Prostate gland (tissue), 2 donors: ENCODE results near the gene PKNOX2. TPM values are rescaled to one million over a fixed set of nuclear protein-coding genes. Genes with fewer than 3 reads are reported as not detected.

ENCODE experiments used
- DNase-seq: peaks from one replicate; pipeline ENCODE4 v3.0.0-alpha.2; 2019; ENCODE audit warnings: low spot score
- H3K27ac ChIP-seq, 2 donors: fragments of 200-600 bp; sonication (generic); 2 replicates each; pipeline ENCODE4 v1.5.1; 2017 to 2019
- H3K27me3 ChIP-seq: fragments of 200-600 bp; sonication (generic); replicated peaks from 2 replicates; pipeline ENCODE4 v1.5.1; 2019; ENCODE audit not compliant: insufficient read depth
- H3K36me3 ChIP-seq, 2 donors: fragments of 200-600 bp; sonication (generic); 1 replicate in 1 of 2; 2 replicates in 1 of 2; pipeline versions ENCODE4 v1.5.1 to v1.8.1; 2017 to 2019
- H3K4me1 ChIP-seq: fragments of 200-600 bp; sonication (generic); replicated peaks from 2 replicates; pipeline ENCODE4 v1.5.1; 2019
- H3K4me3 ChIP-seq, 2 donors: fragments of 200-600 bp; sonication (generic); 2 replicates each; pipeline ENCODE4 v1.5.1; 2017 to 2019
- H3K9me3 ChIP-seq: fragments of 200-600 bp; sonication (generic); 2 replicates; pipeline ENCODE4 v1.5.1; 2017
- POLR2A ChIP-seq: fragments of 450-650 bp; IDR thresholded peaks from one replicate; pipeline ENCODE4 v1.6.1; 2016; ENCODE audit warnings: antibody characterized with exemption, mild to moderate bottlenecking
- POLR2AphosphoS5 ChIP-seq: sonication (generic); formaldehyde crosslinking; IDR thresholded peaks from one replicate; pipeline ENCODE4 v1.6.1; 2017; ENCODE audit warnings: antibody characterized with exemption
- WGBS: methylation state at CpG from one replicate; pipeline ENCODE4 v1.1.5; 2018; 5-methylcytosine and 5-hydroxymethylcytosine counted together
- intact Hi-C: fragments of 100-400 bp; cut with DNase I; formaldehyde crosslinking; loops from one replicate; pipeline ENCODE4 v1.14.2; 2022
- total RNA-seq, 2 donors: library from RNA; depleted of rRNA; stranded (reverse); fragments of >200 nt; gene quantifications; one replicate each; pipeline ENCODE4 v1.1.0, GENCODE V29; 2016
- TF ChIP-seq, protein P1 (sequence below), 4 experiments: fragments of 200-600 bp in 2 of 4; fragments of 450-650 bp in 2 of 4; sonication (generic) in 2 of 4; IDR thresholded peaks; 1 replicate in 3 of 4; 2 replicates in 1 of 4; pipeline ENCODE4 v1.5.1; 2016 to 2019; ENCODE audit warnings: antibody characterized with exemption in 4 of 4, mild to moderate bottlenecking in 2 of 4, moderate library complexity in 2 of 4

PKNOX2 gene
- total RNA-seq, 2 donors from 2014 or later, result 12.3 to 14.7 TPM

GRCh38 chr11:125381499-125382044, 217.0 kb downstream of the PKNOX2 start:
- Histone ChIP-seq H3K27me3 (no peaks in the 10 kb centered on the region), H3K4me3 (no peak overlapping the region), H3K36me3 (no peaks in the 10 kb centered on the region), H3K27ac (no peak overlapping the region), H3K9me3 (no peaks in the 10 kb centered on the region), H3K4me1 (no peaks in the 10 kb centered on the region)
- WGBS, result 53% methylated on average over 7 of the region's 7 CpGs
- no peak for TF ChIP-seq POLR2AphosphoS5
- no peak for TF ChIP-seq POLR2A
- TF ChIP-seq, protein P1, sequence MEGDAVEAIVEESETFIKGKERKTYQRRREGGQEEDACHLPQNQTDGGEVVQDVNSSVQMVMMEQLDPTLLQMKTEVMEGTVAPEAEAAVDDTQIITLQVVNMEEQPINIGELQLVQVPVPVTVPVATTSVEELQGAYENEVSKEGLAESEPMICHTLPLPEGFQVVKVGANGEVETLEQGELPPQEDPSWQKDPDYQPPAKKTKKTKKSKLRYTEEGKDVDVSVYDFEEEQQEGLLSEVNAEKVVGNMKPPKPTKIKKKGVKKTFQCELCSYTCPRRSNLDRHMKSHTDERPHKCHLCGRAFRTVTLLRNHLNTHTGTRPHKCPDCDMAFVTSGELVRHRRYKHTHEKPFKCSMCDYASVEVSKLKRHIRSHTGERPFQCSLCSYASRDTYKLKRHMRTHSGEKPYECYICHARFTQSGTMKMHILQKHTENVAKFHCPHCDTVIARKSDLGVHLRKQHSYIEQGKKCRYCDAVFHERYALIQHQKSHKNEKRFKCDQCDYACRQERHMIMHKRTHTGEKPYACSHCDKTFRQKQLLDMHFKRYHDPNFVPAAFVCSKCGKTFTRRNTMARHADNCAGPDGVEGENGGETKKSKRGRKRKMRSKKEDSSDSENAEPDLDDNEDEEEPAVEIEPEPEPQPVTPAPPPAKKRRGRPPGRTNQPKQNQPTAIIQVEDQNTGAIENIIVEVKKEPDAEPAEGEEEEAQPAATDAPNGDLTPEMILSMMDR (IDR thresholded peaks at IDR 0.05), result no peak
- DNase-seq, result no peak
- intact Hi-C loops, result no loop called here

GRCh38 chr11:125382314-125382791, 217.8 kb downstream of the PKNOX2 start:
- Histone ChIP-seq H3K27me3 (no peaks in the 10 kb centered on the region), H3K36me3 (no peaks in the 10 kb centered on the region), H3K4me1 (no peaks in the 10 kb centered on the region), H3K27ac (no peak overlapping the region), H3K4me3 (no peak overlapping the region), H3K9me3 (no peaks in the 10 kb centered on the region)
- no peak for DNase-seq
- TF ChIP-seq POLR2A, result no peak
- TF ChIP-seq, protein P1 (IDR thresholded peaks at IDR 0.05), result no peak
- no peak for TF ChIP-seq POLR2AphosphoS5
- 50% methylated on average over 12 of the region's 12 CpGs for WGBS
- intact Hi-C loops, result no loop called here

DNA sequence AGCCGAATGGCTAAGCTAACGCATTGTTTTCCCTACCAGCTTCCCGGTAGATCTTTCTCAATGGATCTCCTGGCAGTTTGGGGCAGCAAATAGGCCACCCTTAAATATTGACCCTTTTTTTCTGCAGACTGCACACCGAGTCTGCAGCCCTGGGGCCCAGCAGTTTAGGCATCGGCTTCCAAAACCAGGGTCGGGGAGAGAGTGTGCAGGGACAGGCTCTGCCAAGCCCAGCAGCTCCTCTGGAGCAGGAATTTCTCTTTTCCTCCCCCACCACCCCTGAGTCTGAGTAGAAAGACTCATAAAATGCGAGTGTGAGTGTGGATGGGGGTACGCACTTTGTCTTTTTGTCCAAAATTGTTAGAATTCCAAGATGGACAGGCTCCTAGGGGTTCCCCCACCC, 218.3 kb downstream of the PKNOX2 start:
- intact Hi-C loops, result no loop called here
- WGBS, result 83% methylated on average over 8 of the region's 8 CpGs
- TF ChIP-seq POLR2A, result no peak
- no peak for TF ChIP-seq POLR2AphosphoS5
- TF ChIP-seq, protein P1 (IDR thresholded peaks at IDR 0.05), result no peak
- H3K9me3 ChIP-seq, result no peaks in the 10 kb centered on the region
- H3K4me3 ChIP-seq, result no peak overlapping the region
- H3K27me3 ChIP-seq, result no peaks in the 10 kb centered on the region
- DNase-seq, result no peak
- H3K36me3 ChIP-seq, result no peaks in the 10 kb centered on the region
- H3K27ac ChIP-seq, result no peak overlapping the region
- no peaks in the 10 kb centered on the region for H3K4me1 ChIP-seq

GRCh38 chr11:125384825-125385224, 220.3 kb downstream of the PKNOX2 start:
- Histone ChIP-seq H3K27me3 (no peaks in the 10 kb centered on the region), H3K4me3 (no peak overlapping the region), H3K36me3 (no peaks in the 10 kb centered on the region), H3K9me3 (no peaks in the 10 kb centered on the region), H3K4me1 (no peaks in the 10 kb centered on the region), H3K27ac (no peak overlapping the region)
- intact Hi-C loops, result no loop called here
- TF ChIP-seq POLR2AphosphoS5 (no peak), POLR2A (no peak)
- TF ChIP-seq, protein P1 (IDR thresholded peaks at IDR 0.05), result no peak
- DNase-seq, result no peak
- WGBS, result 93% methylated on average over 4 of the region's 4 CpGs

DNA sequence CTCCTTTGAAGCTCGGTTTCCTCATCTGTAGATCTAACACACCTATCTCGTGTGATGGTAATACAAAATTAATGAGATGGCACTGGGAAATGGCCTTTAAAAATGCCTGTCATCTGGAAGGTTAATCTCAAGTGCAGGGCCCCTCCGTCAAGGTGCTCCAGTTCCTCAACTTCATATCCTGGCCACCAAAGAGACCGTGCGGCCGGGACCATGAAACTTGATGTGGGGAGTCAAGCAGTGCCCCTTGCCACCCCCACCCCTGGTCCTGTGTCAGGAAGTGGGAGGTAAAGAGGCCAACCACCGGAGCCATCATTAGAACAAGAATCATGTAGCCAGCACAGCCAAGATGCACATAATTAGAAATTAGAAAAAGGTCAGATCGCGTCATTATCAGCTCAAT, 223.3 kb downstream of the PKNOX2 start:
- intact Hi-C loops, result no loop called here
- DNase-seq, result no peak
- H3K4me1 ChIP-seq, result no peaks in the 10 kb centered on the region
- no peak overlapping the region for H3K27ac ChIP-seq
- no peaks in the 10 kb centered on the region for H3K9me3 ChIP-seq
- TF ChIP-seq POLR2AphosphoS5, result no peak
- TF ChIP-seq POLR2A, result no peak
- H3K36me3 ChIP-seq, result no peaks in the 10 kb centered on the region
- no peak overlapping the region for H3K4me3 ChIP-seq
- no peaks in the 10 kb centered on the region for H3K27me3 ChIP-seq
- WGBS, result 93% methylated on average over 9 of the region's 9 CpGs
